IMR-90 (cell line): Measurements from ENCODE around the gene ROBO1. TPM values are rescaled to one million over a fixed set of nuclear protein-coding genes. Genes with fewer than 3 reads are reported as not detected.

Experiments
- ATAC-seq: fragments of 200-7000 bp; cut with Tn5 transposase; 2 replicates; pipeline ENCODE4 v1.9.1; 2020; ENCODE audit warnings: low read depth, mild to moderate bottlenecking, moderate library complexity
- BruUV-seq: library from RNA; stranded (reverse); fragments of 400-500 nt; replicated peaks from 2 replicates; lab custom pipeline; 2021; lab: Mats Ljungman, UMichigan
- CTCF ChIA-PET: fragments of 300-600 bp; formaldehyde crosslinking; extraction: SDS; loops from one replicate; lab custom pipeline; 2021; ENCODE audit warnings: antibody characterized with exemption; lab: Yijun Ruan, JAX
- POLR2A ChIA-PET: fragments of 300-600 bp; sonication (Branson Sonifier 250); formaldehyde crosslinking; loops from one replicate; lab custom pipeline; 2022; ENCODE audit warnings: antibody characterized with exemption; ENCODE audit not compliant: unreplicated experiment; lab: Charles Lee
- DNase-seq: peaks from one replicate; pipeline ENCODE4 v3.0.0; 2013
- H2AFZ ChIP-seq: replicated peaks from 2 replicates; pipeline ENCODE3; 2013; ENCODE audit warnings: low read length, mild to moderate bottlenecking; ENCODE audit not compliant: poor library complexity
- H2AK5ac ChIP-seq: 2 replicates; pipeline ENCODE4 v1.6.1; 2013; ENCODE audit warnings: low read depth, low read length, inconsistent platforms
- H2AK9ac ChIP-seq: replicated peaks from 2 replicates; pipeline ENCODE3; 2013; ENCODE audit warnings: mild to moderate bottlenecking, low read depth, low read length, moderate library complexity; ENCODE audit not compliant: poor library complexity
- H2BK120ac ChIP-seq: 2 replicates; pipeline ENCODE4 v1.6.1; 2013; ENCODE audit warnings: low read depth, low read length, inconsistent platforms
- H2BK15ac ChIP-seq: 3 replicates; pipeline ENCODE4 v1.6.1; 2013; ENCODE audit warnings: low read depth, low read length, inconsistent platforms
- H2BK20ac ChIP-seq: 2 replicates; pipeline ENCODE4 v1.6.1; 2013; ENCODE audit warnings: low read depth, mild to moderate bottlenecking, inconsistent platforms, low read length, moderate library complexity
- H2BK5ac ChIP-seq: 2 replicates; pipeline ENCODE4 v1.6.1; 2013; ENCODE audit warnings: mild to moderate bottlenecking, low read depth, low read length, inconsistent platforms; ENCODE audit not compliant: poor library complexity, severe bottlenecking
- H3K14ac ChIP-seq: replicated peaks from 2 replicates; pipeline ENCODE4 v1.6.1; 2013; ENCODE audit warnings: low read depth, low read length, inconsistent platforms
- H3K18ac ChIP-seq: 2 replicates; pipeline ENCODE4 v1.6.1; 2013; ENCODE audit warnings: low read depth, low read length, control low read depth
- H3K23ac ChIP-seq: 2 replicates; pipeline ENCODE4 v1.6.1; 2013; ENCODE audit warnings: low read depth, low read length, inconsistent platforms
- H3K27ac ChIP-seq: 2 replicates; pipeline ENCODE4 v1.5.1; 2013; ENCODE audit warnings: mild to moderate bottlenecking, control low read depth, low read length; ENCODE audit not compliant: insufficient read depth
- H3K27me3 ChIP-seq: 2 replicates; pipeline ENCODE4 v1.6.1; 2013; ENCODE audit warnings: low read length; ENCODE audit not compliant: control insufficient read depth, insufficient read depth
- H3K36me3 ChIP-seq: 2 replicates; pipeline ENCODE4 v1.6.1; 2013; ENCODE audit warnings: low read length, mixed read lengths; ENCODE audit not compliant: control insufficient read depth, insufficient read depth
- H3K4ac ChIP-seq: 2 replicates; pipeline ENCODE4 v1.6.1; 2013; ENCODE audit warnings: low read depth, low read length, inconsistent platforms
- H3K4me1 ChIP-seq: 2 replicates; pipeline ENCODE4 v1.6.1; 2013; ENCODE audit warnings: low read length, mixed read lengths; ENCODE audit not compliant: control insufficient read depth, insufficient read depth
- H3K4me2 ChIP-seq: 2 replicates; pipeline ENCODE4 v1.6.1; 2013; ENCODE audit warnings: low read depth, mild to moderate bottlenecking, control low read depth, low read length, moderate library complexity
- H3K4me3 ChIP-seq: 2 replicates; pipeline ENCODE4 v1.5.1; 2013; ENCODE audit warnings: low read depth, mild to moderate bottlenecking, control low read depth, low read length, moderate library complexity; ENCODE audit not compliant: insufficient read depth
- H3K56ac ChIP-seq: 2 replicates; pipeline ENCODE4 v1.6.1; 2013; ENCODE audit warnings: low read length, inconsistent platforms; ENCODE audit not compliant: insufficient read depth; ENCODE audit errors: extremely low read depth
- H3K79me1 ChIP-seq, 2 experiments: 2 replicates each; pipeline ENCODE4 v1.6.1; 2013; ENCODE audit warnings: low read length in 2 of 2, inconsistent platforms in 1 of 2, low read depth in 1 of 2
- H3K9ac ChIP-seq: 2 replicates; pipeline ENCODE4 v1.6.1; 2013; ENCODE audit warnings: low read depth, low read length, control low read depth
- H3K9me1 ChIP-seq: 2 replicates; pipeline ENCODE4 v1.6.1; 2013; ENCODE audit warnings: low read length, inconsistent platforms; ENCODE audit not compliant: insufficient read depth
- H3K9me3 ChIP-seq: 2 replicates; pipeline ENCODE4 v1.6.1; 2013; ENCODE audit warnings: low read length; ENCODE audit not compliant: control insufficient read depth, insufficient read depth
- H4K20me1 ChIP-seq: 2 replicates; pipeline ENCODE4 v1.6.1; 2013; ENCODE audit warnings: low read length, inconsistent platforms; ENCODE audit not compliant: insufficient read depth
- H4K5ac ChIP-seq: 2 replicates; pipeline ENCODE4 v1.6.1; 2013; ENCODE audit warnings: mild to moderate bottlenecking, low read depth, low read length, control low read depth
- H4K8ac ChIP-seq, 2 experiments: 2 replicates each; pipeline ENCODE4 v1.6.1; 2013; ENCODE audit warnings: low read depth in 2 of 2, low read length in 2 of 2, control low read depth in 1 of 2, inconsistent platforms in 1 of 2
- H4K91ac ChIP-seq: 2 replicates; pipeline ENCODE4 v1.6.1; 2013; ENCODE audit warnings: low read depth, low read length, inconsistent platforms; ENCODE audit not compliant: insufficient read depth
- MAFK ChIP-seq: IDR thresholded peaks from 2 replicates; pipeline ENCODE4 v1.6.1; 2012; ENCODE audit warnings: low read depth, low read length, improper control_type of control experiment
- RCOR1 ChIP-seq: IDR thresholded peaks from 2 replicates; pipeline ENCODE4 v1.6.1; 2012; ENCODE audit warnings: mild to moderate bottlenecking, low read length, improper control_type of control experiment; ENCODE audit not compliant: insufficient replicate concordance
- WGBS, 2 experiments: methylation state at CpG; one replicate each; pipeline versions ENCODE4 v1.1.5 to v1.1.7; 2013; ENCODE audit warnings: missing lambda C conversion rate in 2 of 2; ENCODE audit not compliant: insufficient read length in 1 of 2; ENCODE audit errors: extremely low coverage in 2 of 2; 5-methylcytosine and 5-hydroxymethylcytosine counted together
- dilution Hi-C: fragments of 300-500 bp; cut with HindIII; formaldehyde crosslinking; loops from one replicate; pipeline ENCODE4 v1.14.3; 2018; ENCODE audit warnings: low sequenced_read_pairs; ENCODE audit not compliant: unreplicated experiment
- in situ Hi-C: fragments of 300-500 bp; cut with MboI; formaldehyde crosslinking; loops from 3 replicates; pipeline ENCODE4 v1.14.3; 2019; ENCODE audit warnings: low sequenced_read_pairs, inconsistent platforms, mixed read lengths
- intact Hi-C: fragments of 100-400 bp; cut with micrococcal nuclease; formaldehyde crosslinking; loops from 2 replicates; pipeline ENCODE4 v1.10.0; 2022
- polyA plus RNA-seq, 3 experiments: library from polyadenylated mRNA; depleted of rRNA; stranded (reverse); fragments of >200 nt; gene quantifications; 2 replicates each; pipeline ENCODE4 v1.2.3, GENCODE V29; 2012; ENCODE audit warnings: low replicate concordance in 1 of 3
- total RNA-seq: library from RNA; depleted of rRNA; stranded (reverse); fragments of >200 nt; gene quantifications from 2 replicates; pipeline ENCODE4 v1.2.3, GENCODE V29; 2012

Gene ROBO1
- total and polyA plus RNA-seq, 2 of the 4 experiments (the other 2 are of a cell fraction) = 24.1 to 53.9 TPM

DNA sequence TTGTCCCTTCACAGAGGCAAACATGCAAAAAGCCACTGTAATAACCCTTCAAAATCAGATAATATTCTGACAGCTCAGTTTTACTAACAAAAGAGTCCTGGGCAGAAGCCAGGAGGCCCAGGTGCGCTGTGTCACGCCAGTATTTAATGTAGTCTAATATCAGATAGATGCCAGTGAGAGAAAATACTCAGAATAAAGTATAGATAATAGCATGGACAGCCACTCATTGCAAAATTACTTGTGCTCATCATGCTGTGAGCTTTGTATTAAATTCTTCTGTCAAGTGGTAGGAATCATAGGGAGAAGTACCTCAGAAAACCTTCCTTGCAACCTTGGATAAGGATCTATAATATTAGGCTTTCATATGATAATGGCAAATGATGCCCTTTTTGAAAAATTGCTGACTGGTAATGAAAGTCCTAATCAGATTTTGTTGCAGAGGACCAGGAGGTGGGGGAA is 1154.3 kb downstream of the ROBO1 start:
- H4K20me1 ChIP-seq = no peaks in the 10 kb centered on the region
- H2BK120ac ChIP-seq = no peak overlapping the region
- no peaks in the 10 kb centered on the region for H3K4me1 ChIP-seq
- DNase-seq = no peak
- dilution Hi-C loops = no loop called here
- H3K18ac ChIP-seq = no peak overlapping the region
- H3K14ac ChIP-seq = no peak overlapping the region
- H3K4ac ChIP-seq = no peak overlapping the region
- intact Hi-C loops = no loop called here
- BruUV-seq = no TSS peak
- no peak overlapping the region for H3K23ac ChIP-seq
- no peak for TF ChIP-seq RCOR1
- peak; percentile 28; the same call in 1 of the 2 replicates for TF ChIP-seq MAFK
- H4K8ac ChIP-seq = no peak overlapping the region
- no peak overlapping the region for H2BK20ac ChIP-seq
- H2BK5ac ChIP-seq = no peak overlapping the region
- no peaks in the 10 kb centered on the region for H3K9me1 ChIP-seq
- H2BK15ac ChIP-seq = no peak overlapping the region
- H3K9me3 ChIP-seq = no peaks in the 10 kb centered on the region
- H4K91ac ChIP-seq = no peak overlapping the region
- no CpG with 5 or more reads among the region's 2 CpGs for WGBS, 2 experiments
- H3K27ac ChIP-seq = no peak overlapping the region
- no peak overlapping the region for H3K4me3 ChIP-seq
- ATAC-seq = no peak
- no peak overlapping the region for H2AFZ ChIP-seq
- H2AK5ac ChIP-seq = no peak overlapping the region
- H3K79me1 ChIP-seq = no peaks in the 10 kb centered on the region
- no peak overlapping the region for H2AK9ac ChIP-seq
- H3K56ac ChIP-seq = no peak overlapping the region
- H3K27me3 ChIP-seq = no peaks in the 10 kb centered on the region
- POLR2A ChIA-PET = no interaction called here
- H3K9ac ChIP-seq = no peak overlapping the region
- no peak overlapping the region for H3K4me2 ChIP-seq
- CTCF ChIA-PET = no interaction called here
- H4K5ac ChIP-seq = no peak overlapping the region
- H3K36me3 ChIP-seq = peaks cover 5% of the 10 kb centered on the region; the same call in 1 of the 2 replicates
- in situ Hi-C loops = no loop called here
